Endothelial cell of umbilical vein (primary cell): ENCODE data around the gene GRIK3. TPM values are rescaled to one million over a fixed set of nuclear protein-coding genes. Genes with fewer than 3 reads are reported as not detected.

Experiments used
- BruUV-seq: library from RNA; stranded (reverse); fragments of 400-500 nt; replicated peaks from 2 replicates; lab custom pipeline; 2021; lab: Mats Ljungman, UMichigan
- CTCF ChIA-PET: fragments of 300-600, 350-600 bp; sonication (Branson Sonifier 250); formaldehyde crosslinking; loops from one replicate; lab custom pipeline; 2021; ENCODE audit warnings: antibody characterized with exemption, inconsistent platforms; lab: Charles Lee
- POLR2A ChIA-PET: fragments of 300-600, 350-600 bp; sonication (Branson Sonifier 250); formaldehyde crosslinking; loops from one replicate; lab custom pipeline; 2021; ENCODE audit warnings: antibody characterized with exemption, inconsistent platforms; lab: Charles Lee
- DNase-seq: peaks from one replicate; pipeline ENCODE4 v3.0.0-alpha.2; 2011; ENCODE audit warnings: low read depth, low spot score
- FAIRE-seq: peaks from 2 replicates; lab custom pipeline; 2011; peaks lifted over from hg19 to GRCh38; lab: Jason Lieb, UNC
- H2AFZ ChIP-seq: 2 replicates; pipeline ENCODE4 v1.6.0; 2012; ENCODE audit warnings: low read depth, low read length, control low read depth, inconsistent platforms
- H3K27ac ChIP-seq: 2 replicates; pipeline ENCODE4 v1.5.1; 2011; ENCODE audit warnings: low read depth, mild to moderate bottlenecking, control low read depth, low read length, moderate library complexity; ENCODE audit not compliant: insufficient read depth
- H3K27me3 ChIP-seq, 2 experiments: 2 replicates each; pipeline versions ENCODE4 v1.6.0 to v1.6.1; 2011; ENCODE audit warnings: low read length in 2 of 2, mixed read lengths in 1 of 2; ENCODE audit not compliant: control insufficient read depth in 2 of 2, insufficient read depth in 2 of 2
- H3K36me3 ChIP-seq, 2 experiments: 2 replicates in 1 of 2; 3 replicates in 1 of 2; pipeline ENCODE4 v1.5.1; 2011; ENCODE audit warnings: low read length in 2 of 2, mild to moderate bottlenecking in 1 of 2, moderate library complexity in 1 of 2; ENCODE audit not compliant: control insufficient read depth in 2 of 2, insufficient read depth in 2 of 2; ENCODE audit errors: extremely low read depth in 1 of 2
- H3K4me1 ChIP-seq: 3 replicates; pipeline ENCODE4 v1.5.1; 2011; ENCODE audit warnings: mild to moderate bottlenecking, low read length; ENCODE audit not compliant: control insufficient read depth, insufficient read depth; ENCODE audit errors: extremely low read depth
- H3K4me2 ChIP-seq: 2 replicates; pipeline ENCODE4 v1.6.1; 2011; ENCODE audit warnings: low read length, control low read depth, mixed read lengths; ENCODE audit not compliant: insufficient read depth
- H3K4me3 ChIP-seq, 3 experiments: fragments of 200-600 bp in 1 of 3; sonication (generic), shearing (Covaris generic) in 1 of 3; replicated peaks in 1 of 3; 2 replicates each; pipeline ENCODE4 v1.5.1; 2011 to 2016; ENCODE audit warnings: control low read depth in 3 of 3, low read length in 3 of 3, mild to moderate bottlenecking in 2 of 3, inconsistent platforms in 1 of 3, low read depth in 1 of 3, moderate library complexity in 1 of 3; ENCODE audit not compliant: insufficient read depth in 1 of 3
- H3K79me2 ChIP-seq: 2 replicates; pipeline ENCODE4 v1.6.0; 2012; ENCODE audit warnings: low read length, inconsistent platforms; ENCODE audit not compliant: control insufficient read depth, insufficient read depth
- H3K9ac ChIP-seq: replicated peaks from 2 replicates; pipeline ENCODE3; 2011; ENCODE audit warnings: low read length, control low read depth; ENCODE audit not compliant: insufficient read depth; ENCODE audit errors: extremely low read depth
- H3K9me1 ChIP-seq: replicated peaks from 3 replicates; pipeline ENCODE4 v1.6.0; 2011; ENCODE audit warnings: mild to moderate bottlenecking, low read length; ENCODE audit not compliant: control insufficient read depth, insufficient read depth; ENCODE audit errors: extremely low read depth
- H3K9me3 ChIP-seq: replicated peaks from 2 replicates; pipeline ENCODE4 v1.5.1; 2012; ENCODE audit warnings: low read length, inconsistent platforms; ENCODE audit not compliant: control insufficient read depth, insufficient read depth
- H4K20me1 ChIP-seq: replicated peaks from 2 replicates; pipeline ENCODE3; 2011; ENCODE audit warnings: mild to moderate bottlenecking, low read length; ENCODE audit not compliant: control insufficient read depth, insufficient read depth; ENCODE audit errors: extremely low read depth
- EZH2 ChIP-seq: IDR thresholded peaks from 2 replicates; pipeline ENCODE4 v1.6.1; 2012; ENCODE audit warnings: borderline replicate concordance, low read depth, mild to moderate bottlenecking, moderate library complexity, low read length, inconsistent platforms; ENCODE audit not compliant: severe bottlenecking
- FOS ChIP-seq: IDR thresholded peaks from 2 replicates; pipeline ENCODE4 v1.6.1; 2011; ENCODE audit warnings: mild to moderate bottlenecking, low read length, moderate library complexity, borderline replicate concordance; ENCODE audit not compliant: insufficient read depth
- GATA2 ChIP-seq: IDR thresholded peaks from 2 replicates; pipeline ENCODE4 v1.7.0; 2011; ENCODE audit warnings: low read depth, mild to moderate bottlenecking, moderate library complexity, mixed read lengths, low read length; ENCODE audit not compliant: insufficient read length, insufficient read depth
- JUN ChIP-seq: IDR thresholded peaks from 2 replicates; pipeline ENCODE4 v1.6.1; 2011; ENCODE audit warnings: borderline replicate concordance, low read depth; ENCODE audit not compliant: insufficient read length, insufficient read depth
- MYC ChIP-seq: IDR thresholded peaks from one replicate; pipeline ENCODE4 v1.6.1; 2011; ENCODE audit warnings: mild to moderate bottlenecking, low read depth, low read length
- POLR2A ChIP-seq: IDR thresholded peaks from 2 replicates; pipeline ENCODE4 v1.6.1; 2012; ENCODE audit warnings: low read depth, mild to moderate bottlenecking, control low read depth, low read length
- POLR2AphosphoS5 ChIP-seq: IDR thresholded peaks from 2 replicates; pipeline ENCODE4 v1.6.1; 2012; ENCODE audit warnings: low read depth, mild to moderate bottlenecking, control low read depth, low read length, moderate library complexity; ENCODE audit not compliant: insufficient read depth
- dilution Hi-C: fragments of 300-500 bp; cut with MboI; formaldehyde crosslinking; loops from one replicate; pipeline ENCODE4 v1.15.0; 2019; ENCODE audit warnings: low sequenced_read_pairs; ENCODE audit not compliant: extremely low pct_ligation_motif_present
- intact Hi-C: fragments of 100-400 bp; cut with micrococcal nuclease; formaldehyde crosslinking; loops from one replicate; pipeline ENCODE4 v1.10.0; 2022
- polyA plus RNA-seq, 4 experiments: library from polyadenylated mRNA; depleted of rRNA in 3 of 4; stranded (reverse) in 3 of 4; unstranded in 1 of 4; fragments of >200 nt; gene quantifications; 2 replicates each; pipeline versions ENCODE4 v1.2.1 to v1.2.3, GENCODE V29; 2011 to 2012; ENCODE audit warnings: missing spikeins in 1 of 4
- total RNA-seq: library from RNA; stranded (reverse); gene quantifications from 2 replicates; pipeline ENCODE4 v1.2.3, GENCODE V29; 2021
- TF ChIP-seq, protein P1 (sequence below), 2 donors: IDR thresholded peaks; 1 replicate in 1 of 2; 2 replicates in 1 of 2; pipeline ENCODE4 v1.5.1; 2011; ENCODE audit warnings: low read length in 2 of 2, mild to moderate bottlenecking in 2 of 2, moderate library complexity in 2 of 2, control low read depth in 1 of 2, inconsistent platforms in 1 of 2, low read depth in 1 of 2; ENCODE audit not compliant: insufficient read depth in 1 of 2; ENCODE audit errors: extremely low read depth in 1 of 2
- TF ChIP-seq, protein P2 (sequence below): IDR thresholded peaks from 2 replicates; pipeline ENCODE4 v1.6.1; 2011; ENCODE audit not compliant: insufficient read depth, insufficient read length

GRIK3 gene
- total and polyA plus RNA-seq, 2 donors (not counting 3 experiments of a cell fraction or from before 2014, with no cell fraction given), result not detected

DNA sequence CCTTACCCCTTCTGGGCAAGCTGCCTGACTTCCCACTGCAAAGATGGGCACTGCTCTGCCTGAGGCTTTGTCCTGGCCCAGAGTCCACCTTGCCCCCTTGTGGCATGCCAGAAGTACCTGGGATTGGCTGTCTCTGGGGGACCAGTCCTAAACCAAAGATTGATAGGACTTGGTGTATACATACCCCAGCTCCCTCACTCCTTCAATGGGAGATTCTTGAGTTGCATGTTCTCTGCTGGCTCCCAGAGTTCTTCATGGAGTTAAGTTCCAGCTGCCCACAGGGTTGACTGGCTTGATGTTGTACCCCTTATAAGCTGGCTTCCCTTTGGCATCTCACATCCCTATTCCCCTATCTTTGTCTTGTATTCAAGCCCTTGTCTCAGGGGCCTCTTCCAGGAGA is 244.8 kb downstream of the GRIK3 start:
- H3K9me3 ChIP-seq, result no peaks in the 10 kb centered on the region
- ChIA-PET POLR2A (no interaction called here), CTCF (interaction anchor here (1.4 kb wide), 1 partner anchor 25 kb away, joined by 3 read pairs; no protein-coding TSS in a partner anchor)
- H3K4me1 ChIP-seq, result no peaks in the 10 kb centered on the region
- H3K4me2 ChIP-seq, result no peak overlapping the region
- H4K20me1 ChIP-seq, result no peaks in the 10 kb centered on the region
- TF ChIP-seq, protein P1, sequence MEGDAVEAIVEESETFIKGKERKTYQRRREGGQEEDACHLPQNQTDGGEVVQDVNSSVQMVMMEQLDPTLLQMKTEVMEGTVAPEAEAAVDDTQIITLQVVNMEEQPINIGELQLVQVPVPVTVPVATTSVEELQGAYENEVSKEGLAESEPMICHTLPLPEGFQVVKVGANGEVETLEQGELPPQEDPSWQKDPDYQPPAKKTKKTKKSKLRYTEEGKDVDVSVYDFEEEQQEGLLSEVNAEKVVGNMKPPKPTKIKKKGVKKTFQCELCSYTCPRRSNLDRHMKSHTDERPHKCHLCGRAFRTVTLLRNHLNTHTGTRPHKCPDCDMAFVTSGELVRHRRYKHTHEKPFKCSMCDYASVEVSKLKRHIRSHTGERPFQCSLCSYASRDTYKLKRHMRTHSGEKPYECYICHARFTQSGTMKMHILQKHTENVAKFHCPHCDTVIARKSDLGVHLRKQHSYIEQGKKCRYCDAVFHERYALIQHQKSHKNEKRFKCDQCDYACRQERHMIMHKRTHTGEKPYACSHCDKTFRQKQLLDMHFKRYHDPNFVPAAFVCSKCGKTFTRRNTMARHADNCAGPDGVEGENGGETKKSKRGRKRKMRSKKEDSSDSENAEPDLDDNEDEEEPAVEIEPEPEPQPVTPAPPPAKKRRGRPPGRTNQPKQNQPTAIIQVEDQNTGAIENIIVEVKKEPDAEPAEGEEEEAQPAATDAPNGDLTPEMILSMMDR (IDR thresholded peaks at IDR 0.05; ENCODE audit: extremely low read depth in 1 of 2, insufficient read depth in 1 of 2, low read depth in 1 of 2, low read length in 2 of 2), result no peak
- TF ChIP-seq JUN (no peak), POLR2A (no peak), FOS (no peak), MYC (no peak)
- intact Hi-C loops (no loop called here), dilution Hi-C loops (no loop called here)
- no peak for FAIRE-seq
- DNase-seq, result no peak
- H2AFZ ChIP-seq, result no peak overlapping the region
- no peak overlapping the region for H3K4me3 ChIP-seq
- H3K36me3 ChIP-seq, result no peaks in the 10 kb centered on the region
- no peak overlapping the region for H3K27ac ChIP-seq
- BruUV-seq, result no TSS peak
- H3K79me2 ChIP-seq, result no peaks in the 10 kb centered on the region
- no peaks in the 10 kb centered on the region for H3K9me1 ChIP-seq
- H3K9ac ChIP-seq, result no peak overlapping the region
- H3K27me3 ChIP-seq, result no peaks in the 10 kb centered on the region

DNA sequence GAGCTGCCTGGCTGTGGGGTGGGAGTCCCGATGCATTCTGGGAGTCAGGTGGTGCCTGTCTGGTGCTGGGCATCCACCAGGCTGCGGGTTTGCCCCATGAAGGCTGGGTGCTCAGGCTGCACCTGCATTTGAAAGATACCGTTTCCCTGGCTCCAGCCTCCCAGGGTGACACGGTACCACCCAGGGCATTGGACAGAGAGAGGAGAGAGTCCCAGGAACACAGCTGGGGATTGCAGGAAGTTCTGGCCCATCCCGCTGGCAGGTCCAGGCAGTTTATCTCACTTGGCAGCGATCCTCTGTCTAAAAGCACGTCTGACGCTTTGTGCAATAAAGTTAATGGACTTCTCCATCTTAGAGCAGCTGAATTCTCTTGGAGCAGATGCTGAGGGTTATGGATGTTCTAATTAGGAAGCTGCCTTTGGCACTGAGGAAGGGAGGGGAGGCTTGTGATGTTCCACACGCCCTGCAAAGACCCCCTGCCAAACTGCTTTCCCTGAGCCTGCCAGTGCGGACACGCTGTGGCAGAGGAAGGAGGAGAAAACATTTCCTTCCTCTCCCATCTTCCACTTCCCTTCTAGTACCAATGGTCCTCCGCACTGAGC is 246.9 kb downstream of the GRIK3 start:
- no peak for DNase-seq
- no TSS peak for BruUV-seq
- no peaks in the 10 kb centered on the region for H3K9me3 ChIP-seq
- no peak overlapping the region for H3K9ac ChIP-seq
- FAIRE-seq, result no peak
- CTCF ChIA-PET, result no interaction called here
- POLR2A ChIA-PET, result no interaction called here
- no peak overlapping the region for H2AFZ ChIP-seq
- no peaks in the 10 kb centered on the region for H4K20me1 ChIP-seq
- H3K4me1 ChIP-seq, result no peaks in the 10 kb centered on the region
- no peak overlapping the region for H3K4me2 ChIP-seq
- TF ChIP-seq EZH2, result no peak
- TF ChIP-seq GATA2, result no peak
- TF ChIP-seq POLR2AphosphoS5, result no peak
- TF ChIP-seq, protein P2, sequence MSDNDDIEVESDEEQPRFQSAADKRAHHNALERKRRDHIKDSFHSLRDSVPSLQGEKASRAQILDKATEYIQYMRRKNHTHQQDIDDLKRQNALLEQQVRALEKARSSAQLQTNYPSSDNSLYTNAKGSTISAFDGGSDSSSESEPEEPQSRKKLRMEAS, result no peak
- no peak for TF ChIP-seq MYC
- TF ChIP-seq JUN, result no peak
- no peak for TF ChIP-seq FOS
- no peak for TF ChIP-seq POLR2A
- TF ChIP-seq, protein P1 (IDR thresholded peaks at IDR 0.05; ENCODE audit: extremely low read depth in 1 of 2, insufficient read depth in 1 of 2, low read depth in 1 of 2, low read length in 2 of 2), result no peak
- no peak overlapping the region for H3K4me3 ChIP-seq
- H3K9me1 ChIP-seq, result no peaks in the 10 kb centered on the region
- H3K79me2 ChIP-seq, result no peaks in the 10 kb centered on the region
- H3K27me3 ChIP-seq, result no peaks in the 10 kb centered on the region
- no peaks in the 10 kb centered on the region for H3K36me3 ChIP-seq
- no peak overlapping the region for H3K27ac ChIP-seq
- intact Hi-C loops (no loop called here), dilution Hi-C loops (no loop called here)
